Hematopoietic multipotent progenitor cell treated with erythropoietin and hydrocortisone succinate and interleukin-3 and kit ligand, for 15 days (in vitro differentiated cells): ENCODE measurements around the gene NELFB.

ENCODE experiments used
- DNase-seq: peaks from one replicate; pipeline ENCODE4 v3.0.0-alpha.2; 2015; ENCODE audit warnings: low spot score

The NELFB gene

DNA sequence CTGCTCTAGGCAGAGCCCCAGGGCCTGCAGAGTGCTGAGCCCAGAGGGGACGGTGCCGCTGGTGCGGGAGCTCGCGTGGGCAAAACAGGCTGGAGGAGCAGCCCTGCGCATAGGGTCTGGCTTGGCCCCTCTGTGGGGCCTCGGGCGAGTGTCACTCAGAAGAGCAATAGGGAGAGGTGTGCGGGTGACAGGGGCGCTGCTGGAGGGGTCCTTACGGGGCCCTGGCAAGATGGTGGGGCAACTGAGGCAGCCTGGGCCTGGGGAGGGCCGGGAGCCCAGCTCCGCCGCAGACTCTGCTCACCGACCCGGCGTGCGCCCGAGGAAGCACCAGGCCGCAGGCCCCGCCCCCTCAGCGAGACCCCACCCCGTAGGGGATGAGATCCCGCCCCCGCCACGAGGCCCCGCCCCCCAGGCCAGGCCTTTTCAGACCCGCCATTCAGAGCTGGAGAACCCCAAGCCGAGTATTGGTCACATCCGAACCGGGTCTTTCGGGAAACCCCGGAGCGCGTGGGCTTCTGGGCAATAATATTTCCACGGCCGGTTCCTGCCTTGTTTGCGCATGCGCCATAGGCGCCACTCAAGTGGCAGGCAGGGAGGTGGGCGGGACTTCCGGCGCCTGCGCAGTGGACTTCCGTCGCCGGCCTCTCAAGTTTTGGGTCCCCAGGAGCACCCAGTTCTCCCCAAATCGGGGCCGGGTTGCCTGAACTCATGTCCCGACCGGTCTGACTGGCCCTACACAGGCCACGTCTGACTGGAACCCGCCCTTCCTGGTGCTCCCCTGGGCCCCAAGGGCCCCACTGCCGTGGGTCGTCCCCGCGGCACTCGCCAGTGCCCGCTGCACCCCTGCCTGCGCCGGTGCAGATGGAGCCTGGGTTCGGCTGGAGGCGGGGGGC lies 31.8 kb upstream of the NELFB start:
- DNase-seq = peak; percentile 98

DNA sequence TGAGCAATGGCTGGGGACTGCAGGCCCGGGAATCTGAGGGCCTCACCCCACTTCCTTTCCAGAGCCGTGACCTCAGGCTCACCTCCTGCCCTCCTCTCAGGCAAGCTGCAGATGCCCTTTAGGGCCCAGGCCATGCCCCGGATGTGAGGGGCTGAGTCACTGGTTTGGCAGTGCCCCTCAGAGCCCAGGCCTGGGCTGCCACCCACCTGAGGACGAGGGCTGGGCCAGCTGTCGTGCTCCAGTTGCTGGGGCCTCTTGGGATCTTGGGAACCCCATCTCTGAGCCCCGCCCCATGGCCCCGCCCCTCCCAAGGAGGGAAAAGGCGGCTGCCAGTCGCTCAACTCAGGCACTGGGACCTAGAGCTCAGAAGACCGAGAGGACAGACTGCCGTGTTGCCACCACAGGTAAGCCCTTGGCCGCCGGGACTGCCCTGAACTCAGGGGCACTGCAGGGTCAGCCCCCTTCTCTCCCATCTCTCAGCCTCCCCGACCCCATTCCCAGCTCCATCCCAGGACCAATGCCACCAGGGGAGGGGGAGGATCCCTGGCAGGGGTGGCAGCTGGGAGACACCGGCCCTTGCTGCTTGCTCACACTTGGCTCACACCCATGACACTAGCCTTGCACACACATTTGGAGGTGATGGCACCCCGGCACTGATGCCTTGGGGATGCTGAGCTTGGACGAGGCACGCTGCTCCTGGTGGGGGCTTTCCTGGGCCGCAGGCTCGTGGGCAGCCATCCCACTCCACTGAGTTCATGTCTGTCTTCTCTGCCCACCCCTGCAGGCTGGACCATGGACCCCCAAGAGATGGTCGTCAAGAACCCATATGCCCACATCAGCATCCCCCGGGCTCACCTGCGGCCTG lies 30.1 kb upstream of the NELFB start, which contains the start of gene CYSRT1:
Gene CYSRT1, plus strand, starts transcription at position 345 of the 865 bp plus-strand sequence. Its CDS starts 448 bp downstream, at position 793.
- DNase-seq = no peak

DNA sequence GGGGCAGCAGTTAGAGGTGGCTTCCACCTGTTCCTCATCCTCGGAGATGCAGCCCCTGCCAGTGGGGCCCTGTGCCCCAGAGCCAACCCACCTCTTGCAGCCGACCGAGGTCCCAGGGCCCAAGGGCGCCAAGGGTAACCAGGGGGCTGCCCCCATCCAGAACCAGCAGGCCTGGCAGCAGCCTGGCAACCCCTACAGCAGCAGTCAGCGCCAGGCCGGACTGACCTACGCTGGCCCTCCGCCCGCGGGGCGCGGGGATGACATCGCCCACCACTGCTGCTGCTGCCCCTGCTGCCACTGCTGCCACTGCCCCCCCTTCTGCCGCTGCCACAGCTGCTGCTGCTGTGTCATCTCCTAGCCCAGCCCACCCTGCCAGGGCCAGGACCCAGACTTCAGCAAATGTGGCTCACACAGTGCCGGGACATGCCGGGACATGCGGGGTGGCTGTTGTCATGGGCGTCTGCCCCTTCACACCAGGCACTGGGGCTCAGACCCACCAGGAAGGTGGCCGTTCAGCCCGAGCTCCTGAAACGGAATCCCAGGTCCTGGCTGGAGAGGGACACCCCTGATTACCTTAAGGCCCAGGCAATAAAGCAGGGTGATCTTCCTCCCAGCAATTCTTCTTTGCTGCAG lies 29.3 kb upstream of the NELFB start:
- no peak for DNase-seq

DNA sequence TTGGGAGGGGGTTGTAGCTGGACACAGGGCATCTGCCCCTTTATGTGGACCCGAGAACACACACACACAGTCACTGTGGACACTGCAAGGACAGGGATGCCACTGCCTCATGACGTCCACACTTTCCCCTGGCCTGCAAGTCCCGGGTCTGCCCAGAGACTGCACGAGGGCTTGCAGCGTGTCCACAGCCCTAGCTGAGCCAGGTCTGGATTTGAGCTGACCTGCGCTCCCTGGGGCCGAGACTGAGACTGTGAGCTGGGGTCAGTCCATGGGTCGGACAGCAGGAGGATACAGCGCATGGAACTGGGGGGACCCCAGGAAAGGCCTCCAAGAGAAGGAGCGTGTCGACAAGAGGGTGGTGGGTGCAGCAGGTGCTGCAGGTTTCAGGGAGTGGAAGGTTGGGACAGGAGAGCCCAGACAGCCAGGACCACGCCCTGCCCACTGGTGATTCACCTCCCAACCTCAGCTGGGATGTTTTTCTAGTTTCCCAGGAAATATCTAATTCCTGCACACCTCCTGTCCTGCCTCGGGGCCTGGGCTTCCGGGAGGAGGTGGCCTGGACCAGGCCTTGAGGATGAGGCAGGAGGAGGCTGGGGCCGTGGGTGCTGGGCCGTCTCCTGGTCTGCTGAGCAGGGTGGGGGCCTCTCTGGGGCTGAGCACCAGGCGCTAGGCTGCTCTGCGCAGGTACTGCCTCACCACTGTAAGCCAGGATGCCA lies 28.6 kb upstream of the NELFB start:
- no peak for DNase-seq

DNA sequence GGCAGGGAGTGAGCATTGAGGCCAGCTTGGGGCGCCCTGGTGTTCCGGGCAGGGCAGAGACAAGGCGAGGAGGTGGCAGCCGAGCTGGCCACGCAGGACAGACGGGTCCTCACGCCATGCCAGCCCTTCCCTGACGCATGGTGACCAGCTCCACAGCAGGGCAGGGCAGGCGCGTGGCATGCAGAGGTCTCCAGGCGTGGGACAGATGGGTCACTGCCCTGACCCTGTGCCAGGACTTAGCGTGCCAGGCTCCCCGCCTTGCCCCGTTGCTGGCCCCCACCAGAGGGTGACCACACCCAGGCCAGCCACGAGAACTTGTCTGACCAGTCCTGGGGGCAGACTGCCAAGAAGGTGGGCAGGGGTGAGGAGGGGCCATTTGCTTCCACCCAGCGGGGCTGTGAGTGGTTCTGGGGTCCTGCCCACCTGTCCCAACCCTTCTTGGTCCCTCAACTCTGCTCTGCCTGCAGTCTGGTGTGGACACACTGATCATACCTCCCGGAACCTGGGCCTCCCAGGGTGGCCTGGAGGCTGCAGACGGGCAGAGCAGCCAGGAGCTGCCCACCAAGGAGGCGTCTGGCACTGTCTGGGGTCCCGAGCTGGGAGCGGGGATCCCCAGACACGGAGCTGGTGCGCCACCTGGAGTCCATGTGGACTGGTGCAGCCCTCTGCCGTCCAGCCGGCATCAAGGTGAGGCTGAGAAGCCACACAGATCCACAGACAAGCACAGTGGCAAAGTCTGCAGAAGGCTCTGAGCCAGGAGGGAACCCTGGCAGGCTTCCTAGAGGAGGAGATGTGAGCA lies 27.9 kb upstream of the NELFB start, which contains the start of gene RNF224:
Gene RNF224, plus strand, starts transcription at position 449 of the 799 bp plus-strand sequence. CDS start 834 bp downstream, outside the sequence.
- DNase-seq = peak; percentile 82

DNA sequence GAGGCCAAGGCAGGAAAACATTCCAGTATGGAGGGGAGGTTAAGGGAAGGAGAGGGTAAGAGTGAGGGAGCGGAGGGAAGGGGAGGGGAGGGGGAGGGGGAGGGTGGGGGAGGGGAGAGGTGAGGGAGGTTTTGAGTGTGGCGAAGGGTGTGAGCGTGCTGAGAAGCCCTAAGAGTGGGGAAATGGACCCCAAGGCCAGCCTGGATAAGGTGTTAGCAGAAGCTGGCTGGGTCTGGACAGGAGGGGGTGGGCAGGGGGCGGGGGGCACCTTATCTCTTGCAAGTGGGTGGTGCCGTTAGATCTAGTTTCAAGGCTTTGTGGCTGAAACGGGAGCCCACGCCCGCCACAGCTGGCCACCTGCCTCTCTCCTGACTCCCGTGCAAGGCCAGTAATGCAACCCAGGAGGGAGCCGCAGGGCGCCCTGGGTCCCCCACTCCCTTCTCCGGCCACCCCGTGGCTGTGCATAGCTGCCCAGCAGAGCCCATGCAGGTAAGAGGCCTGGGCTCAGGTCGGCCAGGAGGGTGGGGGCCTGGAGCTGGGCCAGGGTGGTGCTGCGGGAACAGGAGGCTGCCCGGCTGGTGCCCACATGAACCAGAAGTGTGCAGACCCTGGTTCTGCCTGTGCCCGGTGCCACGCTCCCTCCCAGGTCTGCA lies 27.1 kb upstream of the NELFB start:
- no peak for DNase-seq

DNA sequence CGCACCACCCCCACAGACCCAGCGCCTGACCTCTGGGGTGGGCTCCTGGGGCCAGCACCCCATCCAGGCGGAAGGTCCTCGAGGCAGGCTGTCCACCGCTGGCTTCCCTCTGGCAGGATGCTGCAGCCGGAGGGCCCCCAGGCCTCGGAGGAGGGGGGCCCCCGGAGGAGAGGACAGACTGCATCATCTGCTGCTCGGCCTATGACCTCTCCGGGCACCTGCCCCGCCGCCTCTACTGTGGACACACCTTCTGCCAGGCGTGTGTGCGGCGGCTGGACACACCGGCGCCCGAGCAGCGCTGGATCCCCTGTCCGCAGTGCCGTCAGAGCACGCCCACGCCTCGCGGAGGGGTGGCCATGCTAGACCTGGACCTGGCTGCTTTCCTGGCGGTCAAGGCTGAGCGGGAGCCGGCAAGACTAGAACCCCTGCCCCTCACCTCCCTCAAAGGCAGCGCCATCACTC lies 26.6 kb upstream of the NELFB start:
- DNase-seq = no peak

DNA sequence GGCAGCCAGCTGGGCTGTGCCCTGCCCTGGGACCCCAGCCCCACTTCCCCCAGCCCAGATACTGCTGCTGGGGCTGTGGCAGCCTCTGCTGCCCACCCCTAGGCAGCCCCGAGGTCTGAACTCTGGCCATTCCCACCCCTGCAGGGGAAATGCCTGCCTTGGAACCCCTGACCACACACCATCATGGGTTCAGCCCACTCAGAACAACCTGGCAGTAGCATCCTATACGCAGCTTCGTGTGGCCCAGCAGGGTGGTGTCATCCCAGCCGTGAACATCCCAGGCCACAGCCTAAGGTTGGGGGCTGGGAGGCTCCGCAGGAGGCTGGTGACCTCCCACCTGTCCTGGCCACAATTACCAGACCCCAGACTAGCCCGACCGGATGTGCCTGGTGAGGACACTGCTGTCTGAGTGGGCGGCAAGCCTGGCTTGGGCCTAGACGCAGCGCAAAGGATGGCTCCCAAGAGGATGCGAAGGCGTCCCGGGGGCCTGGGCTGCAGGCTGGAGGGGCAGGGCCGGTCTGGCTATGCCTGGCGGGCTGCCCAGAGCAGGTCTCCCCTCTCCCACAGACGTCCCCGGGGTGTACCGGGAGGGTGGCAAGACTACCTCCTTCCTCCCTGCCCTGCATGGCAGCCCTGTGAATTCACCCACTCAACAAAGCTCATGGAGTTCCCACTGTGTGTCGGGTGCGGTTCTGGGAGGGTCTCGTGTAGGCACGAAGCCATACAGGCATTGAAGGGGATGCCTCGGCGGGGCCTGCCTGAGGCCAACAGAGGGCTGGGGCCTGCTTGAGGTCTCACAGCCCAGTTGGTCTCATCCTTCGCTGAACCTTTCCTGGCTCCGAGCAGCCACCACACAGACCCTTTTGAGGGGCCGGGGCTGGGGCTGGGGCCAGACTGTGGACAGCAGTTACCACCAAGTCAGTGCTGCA lies 25.9 kb upstream of the NELFB start:
- no peak for DNase-seq

DNA sequence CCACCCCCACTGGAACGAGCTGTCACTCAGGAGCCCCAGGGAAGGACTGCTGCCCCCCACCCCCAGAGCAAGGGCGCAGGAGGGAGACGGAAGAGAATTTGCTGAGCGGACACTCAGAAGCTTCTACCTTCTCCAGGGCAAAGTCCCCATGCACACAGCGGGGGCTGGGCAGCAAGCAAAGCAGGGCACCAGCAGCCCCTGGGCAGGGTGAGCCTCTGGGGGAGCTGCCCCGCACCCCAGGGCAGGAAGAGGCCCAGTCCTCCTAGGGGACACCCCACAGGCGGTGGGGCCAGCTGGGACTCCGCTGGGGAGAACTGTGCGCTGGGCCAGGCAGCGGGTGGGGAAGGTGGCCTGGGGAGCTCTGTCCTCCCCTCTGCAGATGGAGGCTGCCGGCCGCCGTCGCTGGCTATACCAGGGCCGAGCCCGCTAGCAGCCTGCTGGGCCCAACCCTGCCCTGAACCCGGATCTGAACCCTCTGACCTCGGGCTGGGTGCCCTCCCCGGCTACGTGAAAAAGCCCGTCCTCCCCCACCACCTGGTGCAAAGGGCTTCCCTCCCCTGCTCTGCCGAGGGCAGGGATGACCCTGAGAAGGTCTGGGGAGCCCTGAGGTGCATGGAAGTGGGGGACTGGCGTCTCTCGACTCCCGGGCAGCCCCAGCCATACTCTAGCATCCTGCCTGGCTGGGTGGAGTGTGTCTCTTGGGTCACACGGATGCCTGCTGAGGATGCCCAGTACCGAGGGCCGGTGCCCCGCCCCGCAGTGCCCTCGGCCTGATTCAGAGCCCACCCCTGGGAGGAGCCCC lies 25.0 kb upstream of the NELFB start:
- no peak for DNase-seq

DNA sequence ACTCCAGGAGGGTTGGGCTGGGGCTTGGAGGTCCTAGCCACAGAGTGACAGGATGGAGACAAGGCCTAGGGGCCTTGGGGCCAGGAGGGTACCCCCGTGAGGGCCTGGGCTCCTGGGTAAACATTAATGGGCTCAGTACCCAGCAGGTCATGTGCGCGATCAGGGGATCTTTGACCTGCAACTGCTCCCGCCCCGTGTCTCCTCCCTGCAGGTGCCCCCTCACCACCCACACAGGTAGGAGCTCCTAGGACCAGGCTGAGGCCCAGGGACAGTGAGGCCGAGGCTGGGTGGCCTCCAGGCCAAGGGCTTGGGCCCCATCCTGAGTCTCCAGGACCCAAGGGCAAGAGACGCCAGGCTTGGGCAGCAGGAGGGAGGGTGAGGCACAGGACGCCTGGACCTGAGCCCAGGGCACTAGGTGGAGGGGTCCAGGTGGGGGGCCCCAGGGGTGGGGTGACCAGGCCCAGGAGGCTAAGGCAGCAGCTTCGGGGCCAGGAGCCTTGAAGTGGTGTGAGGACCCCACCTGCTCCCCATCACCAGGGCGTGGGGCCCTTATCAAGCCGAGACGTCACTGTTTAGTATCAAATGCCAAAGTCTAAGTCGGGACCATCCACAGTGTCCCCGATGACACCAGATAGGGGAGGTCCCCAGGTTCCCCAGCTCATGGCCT lies 24.3 kb upstream of the NELFB start, which contains the start of gene SLC34A3:
Gene SLC34A3, plus strand, starts transcription at position 197 of the 667 bp plus-strand sequence. CDS start 802 bp downstream, outside the sequence.
- no peak for DNase-seq

DNA sequence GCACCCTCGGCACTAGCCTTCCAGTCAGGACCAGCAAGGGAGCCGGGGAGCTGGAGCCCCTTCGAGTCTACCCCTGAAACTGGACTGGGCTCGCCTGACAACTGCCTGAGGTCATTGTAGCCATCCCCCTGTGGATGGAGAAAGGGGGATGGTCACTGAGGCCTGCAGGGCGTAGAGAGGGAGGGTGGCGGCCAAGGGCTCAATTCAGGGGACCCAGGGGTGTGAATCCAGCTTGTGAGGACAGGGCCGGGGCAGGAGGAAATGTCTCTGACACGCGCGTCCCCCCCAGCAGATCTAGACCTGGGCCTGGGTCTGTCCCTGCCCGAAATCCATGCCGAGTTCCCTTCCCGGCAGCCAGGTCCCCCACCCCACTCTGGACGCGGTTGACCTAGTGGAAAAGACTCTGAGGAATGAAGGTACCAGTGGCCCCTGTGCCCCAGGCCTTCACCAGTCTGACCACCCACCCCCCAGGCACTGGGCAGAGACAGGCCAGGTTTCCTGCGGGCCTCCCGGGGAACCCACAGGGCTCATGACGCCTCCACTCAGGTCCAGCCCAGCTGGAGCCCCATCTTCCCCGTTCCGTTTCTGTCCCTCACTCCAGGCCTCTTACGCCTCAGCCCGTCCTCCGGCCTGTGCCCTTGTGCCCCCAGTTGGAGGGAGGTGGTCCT lies 23.6 kb upstream of the NELFB start:
- DNase-seq = no peak

DNA sequence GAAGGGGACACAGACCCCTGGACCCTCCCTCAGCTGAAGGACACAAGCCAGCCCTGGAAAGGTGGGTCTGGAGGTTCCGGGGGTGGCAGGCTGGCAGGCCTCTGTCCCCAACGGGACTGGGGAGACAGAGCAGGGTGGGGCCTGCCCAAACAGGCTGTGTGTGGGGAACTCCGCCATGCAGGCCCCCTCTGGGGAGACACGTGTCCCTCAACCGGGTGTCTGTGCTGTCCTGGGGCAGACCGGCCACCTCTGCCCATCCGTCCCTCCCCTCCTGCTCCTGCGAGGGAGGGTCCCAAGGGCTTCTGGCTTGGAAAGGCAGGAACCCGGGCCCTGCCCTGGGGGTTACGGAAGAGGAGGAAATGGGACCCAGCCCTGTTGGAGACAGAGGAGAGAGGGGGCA lies 23.0 kb upstream of the NELFB start:
- DNase-seq = no peak

DNA sequence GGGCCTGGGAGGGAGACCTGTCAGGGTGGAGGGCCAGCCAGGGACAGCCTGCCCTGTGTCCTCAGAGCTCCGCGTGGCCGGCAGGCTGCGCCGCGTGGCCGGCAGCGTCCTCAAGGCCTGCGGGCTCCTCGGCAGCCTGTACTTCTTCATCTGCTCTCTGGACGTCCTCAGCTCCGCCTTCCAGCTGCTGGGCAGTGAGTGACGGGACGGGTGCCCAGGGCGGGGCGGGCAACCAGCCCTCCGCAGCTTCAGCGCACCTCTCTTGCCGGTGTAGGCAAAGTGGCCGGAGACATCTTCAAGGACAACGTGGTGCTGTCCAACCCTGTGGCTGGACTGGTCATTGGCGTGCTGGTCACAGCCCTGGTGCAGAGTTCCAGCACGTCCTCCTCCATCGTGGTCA lies 22.6 kb upstream of the NELFB start:
- DNase-seq = no peak

DNA sequence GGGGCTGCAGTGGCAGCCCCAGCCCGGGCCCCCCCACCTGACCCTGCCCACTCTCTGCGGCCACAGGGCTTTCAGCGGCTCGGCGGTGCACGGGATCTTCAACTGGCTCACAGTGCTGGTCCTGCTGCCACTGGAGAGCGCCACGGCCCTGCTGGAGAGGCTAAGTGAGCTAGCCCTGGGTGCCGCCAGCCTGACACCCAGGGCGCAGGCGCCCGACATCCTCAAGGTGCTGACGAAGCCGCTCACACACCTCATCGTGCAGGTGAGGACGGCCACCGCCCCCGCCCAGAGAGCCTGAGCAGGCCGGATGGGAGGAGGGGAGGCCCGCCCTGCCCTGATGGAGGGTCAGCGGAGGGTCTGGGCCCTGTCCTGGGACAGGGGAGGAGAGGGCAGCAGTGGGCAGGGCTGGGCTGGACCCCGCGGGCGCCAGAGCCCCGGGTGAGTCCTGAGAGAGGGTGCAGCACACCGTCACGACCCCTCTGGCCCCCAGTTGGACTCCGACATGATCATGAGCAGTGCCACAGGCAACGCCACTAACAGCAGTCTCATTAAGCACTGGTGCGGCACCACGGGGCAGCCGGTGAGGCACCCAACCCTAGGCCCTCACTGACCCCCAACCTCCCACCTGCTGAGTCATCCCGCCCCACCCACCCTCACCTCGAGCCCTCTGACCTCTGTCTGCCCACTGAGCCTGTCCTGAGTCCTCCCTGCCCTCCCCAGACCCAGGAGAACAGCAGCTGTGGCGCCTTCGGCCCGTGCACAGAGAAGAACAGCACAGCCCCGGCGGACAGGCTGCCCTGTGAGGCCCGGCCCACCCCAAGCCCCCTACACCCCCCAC lies 21.8 kb upstream of the NELFB start:
- DNase-seq = no peak

DNA sequence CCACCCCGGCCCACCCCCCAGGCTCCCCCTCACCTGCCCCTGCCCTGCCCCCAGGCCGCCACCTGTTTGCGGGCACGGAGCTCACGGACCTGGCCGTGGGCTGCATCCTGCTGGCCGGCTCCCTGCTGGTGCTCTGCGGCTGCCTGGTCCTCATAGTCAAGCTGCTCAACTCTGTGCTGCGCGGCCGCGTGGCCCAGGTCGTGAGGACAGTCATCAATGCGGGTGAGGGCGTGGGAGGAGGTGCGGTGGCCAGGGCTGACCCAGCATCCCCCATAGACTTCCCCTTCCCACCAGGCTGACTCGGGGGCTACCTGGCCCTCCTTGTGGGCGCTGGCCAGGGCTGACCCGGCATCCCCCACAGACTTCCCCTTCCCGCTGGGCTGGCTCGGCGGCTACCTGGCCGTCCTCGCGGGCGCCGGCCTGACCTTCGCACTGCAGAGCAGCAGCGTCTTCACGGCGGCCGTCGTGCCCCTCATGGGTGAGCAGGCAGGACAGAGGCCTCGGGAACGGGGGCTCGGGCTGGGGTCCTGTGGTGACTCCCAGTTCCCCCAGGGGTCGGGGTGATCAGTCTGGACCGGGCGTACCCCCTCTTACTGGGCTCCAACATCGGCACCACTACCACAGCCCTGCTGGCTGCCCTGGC lies 21.0 kb upstream of the NELFB start:
- no peak for DNase-seq
